BLaER1 (cell line): ENCODE data around the gene LRRC27.
"Not testable (repeated sequence)": the region's sequence is repeated elsewhere in the genome, so short reads cannot be mapped to it uniquely, and the experiment has no call there.

Experiments
- H3K27ac ChIP-seq: shearing (Covaris generic); formaldehyde crosslinking; 2 replicates; pipeline ENCODE4 v1.8.1; 2022
- H3K27me3 ChIP-seq: shearing (Covaris generic); formaldehyde crosslinking; 2 replicates; pipeline ENCODE4 v1.8.1; 2022
- H3K36me3 ChIP-seq: shearing (Covaris generic); formaldehyde crosslinking; 2 replicates; pipeline ENCODE4 v1.8.1; 2022
- H3K4me1 ChIP-seq: shearing (Covaris generic); formaldehyde crosslinking; 2 replicates; pipeline ENCODE4 v1.8.1; 2022
- H3K4me2 ChIP-seq: shearing (Covaris generic); formaldehyde crosslinking; 2 replicates; pipeline ENCODE4 v1.8.1; 2022
- H3K4me3 ChIP-seq: shearing (Covaris generic); formaldehyde crosslinking; 2 replicates; pipeline ENCODE4 v1.8.1; 2022
- H3K9ac ChIP-seq: shearing (Covaris generic); formaldehyde crosslinking; 2 replicates; pipeline ENCODE4 v1.8.1; 2022
- H3K9me3 ChIP-seq: shearing (Covaris generic); formaldehyde crosslinking; 2 replicates; pipeline ENCODE4 v1.8.1; 2022
- H4K20me1 ChIP-seq: shearing (Covaris generic); formaldehyde crosslinking; 2 replicates; pipeline ENCODE4 v1.8.1; 2022
- Cebpa-rat ChIP-seq: shearing (Covaris generic); IDR thresholded peaks from 2 replicates; pipeline ENCODE4 v1.8.1; 2022

LRRC27 gene

DNA sequence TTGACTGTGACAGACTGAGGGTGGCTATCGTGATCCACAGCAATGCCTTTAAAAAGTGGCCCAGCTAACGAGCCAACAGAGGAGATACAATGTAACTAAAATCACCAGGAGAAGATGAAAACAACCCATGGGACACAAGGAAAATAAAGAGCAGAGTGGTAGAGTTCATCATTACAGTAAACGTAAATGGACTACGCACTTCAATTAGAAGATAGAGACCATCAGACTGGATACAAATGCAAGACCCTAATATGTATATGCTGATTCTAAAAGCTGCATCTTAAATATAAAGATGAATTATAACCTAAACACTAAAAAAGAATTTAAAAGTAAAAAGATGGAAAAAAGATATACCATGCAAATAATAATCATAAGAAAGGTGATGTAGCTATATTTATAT is 17.7 kb upstream of the LRRC27 start:
- peaks cover 22% of the 10 kb centered on the region for H3K4me1 ChIP-seq
- no peak overlapping the region for H3K9ac ChIP-seq
- H3K9me3 ChIP-seq = peaks cover 16% of the 10 kb centered on the region
- no peak for TF ChIP-seq Cebpa-rat
- H3K4me2 ChIP-seq = no peak overlapping the region
- no peak overlapping the region for H3K27ac ChIP-seq
- no peak overlapping the region for H3K4me3 ChIP-seq
- H3K27me3 ChIP-seq = peaks cover under 1% of the 10 kb centered on the region; the same call in 1 of the 2 replicates
- H4K20me1 ChIP-seq = peaks cover 6% of the 10 kb centered on the region; the same call in 1 of the 2 replicates
- H3K36me3 ChIP-seq = no peaks in the 10 kb centered on the region

GRCh38 chr10:132314881-132315280 is 17.1 kb upstream of the LRRC27 start:
- not testable (repeated sequence) for H3K4me3 ChIP-seq, H3K27ac ChIP-seq, H3K36me3 ChIP-seq, H3K4me2 ChIP-seq, H3K27me3 ChIP-seq, H4K20me1 ChIP-seq, H3K9ac ChIP-seq
- Histone ChIP-seq H3K9me3 (peaks cover 16% of the 10 kb centered on the region), H3K4me1 (peaks cover 17% of the 10 kb centered on the region)

GRCh38 chr10:132316133-132316532 is 15.9 kb upstream of the LRRC27 start:
- H3K4me2 ChIP-seq = no peak overlapping the region
- no peaks in the 10 kb centered on the region for H3K36me3 ChIP-seq
- H3K9ac ChIP-seq = no peak overlapping the region
- no peak overlapping the region for H3K4me3 ChIP-seq
- H3K9me3 ChIP-seq = peaks cover 16% of the 10 kb centered on the region
- TF ChIP-seq Cebpa-rat = no peak
- H3K4me1 ChIP-seq = 0 out of 2 replicates have a peak, but pooled peaks cover 6% of the 10 kb centered on the region
- no peak overlapping the region for H3K27ac ChIP-seq
- H3K27me3 ChIP-seq = no peaks in the 10 kb centered on the region
- H4K20me1 ChIP-seq = no peaks in the 10 kb centered on the region

DNA sequence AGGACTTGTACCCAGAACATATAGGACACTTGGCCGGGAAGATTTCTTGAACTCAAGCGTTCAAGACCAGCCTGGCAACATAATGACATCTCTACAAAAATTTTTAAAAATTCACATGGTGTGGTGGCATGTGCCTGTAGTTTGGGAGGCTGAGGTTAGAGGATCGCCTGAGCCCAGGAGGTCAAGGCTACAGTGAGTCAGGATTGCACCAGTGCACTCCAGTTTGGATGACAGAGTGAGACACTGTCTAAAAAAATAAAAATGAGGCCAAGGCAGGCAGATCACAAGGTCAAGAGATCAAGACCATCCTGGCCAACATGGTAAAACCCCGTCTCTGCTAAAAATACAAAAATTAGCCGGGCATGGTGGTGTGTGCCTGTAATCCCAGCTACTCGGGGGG is 14.5 kb upstream of the LRRC27 start:
- not testable (repeated sequence) for H3K27ac ChIP-seq, H3K4me3 ChIP-seq, H3K27me3 ChIP-seq

DNA sequence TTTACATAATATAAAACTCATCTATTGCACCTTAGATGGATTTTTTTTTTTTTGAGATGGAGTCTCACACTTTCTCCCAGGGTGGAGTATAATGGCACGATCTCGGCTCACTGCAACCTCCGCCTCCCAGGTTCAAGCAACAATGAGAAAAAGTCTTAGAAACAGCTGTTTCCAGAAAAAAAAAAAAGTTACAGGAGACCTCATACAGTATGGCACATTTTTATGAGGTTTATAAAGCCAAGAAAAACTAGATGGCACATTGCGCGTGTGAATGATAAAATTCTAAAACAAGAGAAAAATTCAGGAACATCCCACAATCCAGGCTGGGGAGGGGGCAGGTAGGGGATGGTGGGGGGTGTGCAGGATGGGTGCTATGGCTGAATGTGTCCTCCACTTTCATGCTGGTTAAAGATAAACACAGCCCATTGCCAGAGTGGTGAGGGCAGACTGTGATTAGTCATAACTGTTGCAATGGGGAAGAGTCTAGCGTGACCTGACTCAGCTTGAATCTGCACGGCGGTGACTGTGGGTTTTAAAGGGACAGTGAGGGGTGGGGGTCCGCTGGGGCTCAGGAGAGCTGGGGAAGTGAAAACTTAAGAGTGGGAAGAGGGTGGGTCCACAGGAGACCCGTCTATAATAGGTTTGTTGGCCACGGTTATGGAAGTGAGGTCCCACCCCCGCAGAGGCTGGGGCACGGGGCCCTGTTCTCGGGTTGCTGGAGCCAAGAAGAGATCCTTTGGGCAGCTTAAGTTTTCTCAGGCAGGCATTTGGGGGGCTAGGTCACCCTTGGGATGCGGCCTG is 11.9 kb upstream of the LRRC27 start:
- no peak overlapping the region for H3K27ac ChIP-seq
- no peaks in the 10 kb centered on the region for H3K27me3 ChIP-seq
- no peak overlapping the region for H3K9ac ChIP-seq
- no peaks in the 10 kb centered on the region for H3K4me1 ChIP-seq
- H3K36me3 ChIP-seq = peaks cover 24% of the 10 kb centered on the region
- TF ChIP-seq Cebpa-rat = no peak
- peaks cover 28% of the 10 kb centered on the region; the same call in 1 of the 2 replicates for H4K20me1 ChIP-seq
- no peak overlapping the region for H3K4me3 ChIP-seq
- H3K4me2 ChIP-seq = no peak overlapping the region
- H3K9me3 ChIP-seq = no peaks in the 10 kb centered on the region

More for the DNA sequence above, 14.5 kb upstream of the LRRC27 start:
- not testable (repeated sequence) for H3K9ac ChIP-seq, H3K4me2 ChIP-seq, H4K20me1 ChIP-seq, H3K4me1 ChIP-seq, H3K36me3 ChIP-seq
- peaks cover 16% of the 10 kb centered on the region for H3K9me3 ChIP-seq

DNA sequence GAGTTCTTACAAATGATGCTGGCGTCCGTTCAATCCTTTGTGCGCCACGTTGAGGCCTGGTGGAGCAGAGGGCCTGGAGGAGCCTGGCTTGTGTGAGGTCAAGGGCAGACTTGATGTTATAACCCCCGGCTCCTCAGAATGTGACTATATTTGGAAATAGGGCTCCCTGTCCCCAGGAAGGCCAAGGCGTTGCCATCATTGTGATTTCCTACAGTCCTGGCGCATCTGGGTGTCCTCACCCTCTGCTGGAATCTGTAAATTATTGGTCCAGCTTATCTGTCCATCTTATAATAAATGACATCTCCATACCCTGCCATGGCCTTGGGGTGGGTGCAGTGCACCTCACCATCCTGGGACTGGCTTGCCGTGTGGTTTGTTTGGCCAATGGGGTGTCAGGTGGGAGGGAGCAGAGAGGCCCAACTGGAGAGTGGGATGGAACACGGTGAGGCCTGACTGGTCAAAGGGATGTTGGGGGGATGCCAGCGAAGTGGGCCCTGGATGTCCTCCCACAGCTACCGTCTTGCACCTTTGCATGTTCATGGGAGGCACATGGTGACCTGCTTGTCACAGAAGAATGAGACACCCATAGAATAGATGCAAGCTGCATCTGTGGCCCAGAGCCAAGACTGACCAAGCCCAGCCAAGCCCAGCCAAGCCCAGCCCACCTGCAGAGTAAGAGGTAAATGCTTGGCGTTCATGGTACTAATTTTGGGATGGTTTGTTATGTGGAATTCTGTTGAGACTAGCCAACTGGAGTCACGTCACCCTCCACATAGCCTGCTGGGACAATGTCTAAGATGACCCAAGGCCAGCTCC is 11.1 kb upstream of the LRRC27 start:
- TF ChIP-seq Cebpa-rat = no peak
- no peak overlapping the region for H3K27ac ChIP-seq

GRCh38 chr10:132321726-132322125 is 10.3 kb upstream of the LRRC27 start:
- TF ChIP-seq Cebpa-rat = no peak
- no peak overlapping the region for H3K27ac ChIP-seq
- H3K9me3 ChIP-seq = 0 out of 2 replicates have a peak, but pooled peaks cover 9% of the 10 kb centered on the region
- peaks cover 41% of the 10 kb centered on the region for H3K36me3 ChIP-seq
- peaks cover 38% of the 10 kb centered on the region; the same call in 1 of the 2 replicates for H4K20me1 ChIP-seq
- no peaks in the 10 kb centered on the region for H3K4me1 ChIP-seq
- no peak overlapping the region for H3K4me3 ChIP-seq
- H3K4me2 ChIP-seq = no peak overlapping the region
- H3K27me3 ChIP-seq = no peaks in the 10 kb centered on the region
- H3K9ac ChIP-seq = no peak overlapping the region

More for the DNA sequence above, 11.1 kb upstream of the LRRC27 start:
- Histone ChIP-seq H3K27me3 (no peaks in the 10 kb centered on the region), H3K4me1 (no peaks in the 10 kb centered on the region), H4K20me1 (peaks cover 30% of the 10 kb centered on the region; the same call in 1 of the 2 replicates), H3K36me3 (peaks cover 32% of the 10 kb centered on the region), H3K9me3 (0 out of 2 replicates have a peak, but pooled peaks cover 7% of the 10 kb centered on the region), H3K9ac (no peak overlapping the region), H3K4me3 (no peak overlapping the region), H3K4me2 (no peak overlapping the region)

GRCh38 chr10:132322586-132323048 is 9.4 kb upstream of the LRRC27 start:
- TF ChIP-seq Cebpa-rat = no peak
- H3K4me1 ChIP-seq = no peaks in the 10 kb centered on the region
- H3K4me2 ChIP-seq = no peak overlapping the region

GRCh38 chr10:132324186-132324585 is 7.8 kb upstream of the LRRC27 start:
- H3K4me1 ChIP-seq = peaks cover 11% of the 10 kb centered on the region
- no peak overlapping the region for H3K9ac ChIP-seq
- H4K20me1 ChIP-seq = peaks cover 63% of the 10 kb centered on the region
- no peak overlapping the region for H3K4me3 ChIP-seq
- H3K4me2 ChIP-seq = no peak overlapping the region
- TF ChIP-seq Cebpa-rat = no peak
- peaks cover 65% of the 10 kb centered on the region for H3K36me3 ChIP-seq
- H3K9me3 ChIP-seq = 0 out of 2 replicates have a peak, but pooled peaks cover 14% of the 10 kb centered on the region
- no peaks in the 10 kb centered on the region for H3K27me3 ChIP-seq
- no peak overlapping the region for H3K27ac ChIP-seq

More at GRCh38 chr10:132322586-132323048, 9.4 kb upstream of the LRRC27 start:
- Histone ChIP-seq H3K9me3 (0 out of 2 replicates have a peak, but pooled peaks cover 14% of the 10 kb centered on the region), H3K9ac (no peak overlapping the region), H3K27me3 (no peaks in the 10 kb centered on the region), H3K4me3 (no peak overlapping the region), H4K20me1 (peaks cover 47% of the 10 kb centered on the region; the same call in 1 of the 2 replicates), H3K27ac (no peak overlapping the region), H3K36me3 (peaks cover 50% of the 10 kb centered on the region)
